HCT116 (cell line): ENCODE results near the gene KIF26A. TPM values are rescaled to one million over a fixed set of nuclear protein-coding genes. Genes with fewer than 3 reads are reported as not detected.

ENCODE experiments used
- ATAC-seq: fragments of 200-7000 bp; cut with Tn5 transposase; 2 replicates; pipeline ENCODE4 v1.9.1; 2020; ENCODE audit warnings: mild to moderate bottlenecking, moderate library complexity
- BruUV-seq: library from RNA; stranded (reverse); fragments of 400-500 nt; replicated peaks from 2 replicates; lab custom pipeline; 2021; lab: Mats Ljungman, UMichigan
- CTCF ChIA-PET: fragments of 300-600 bp; sonication (Branson Sonifier 250); formaldehyde crosslinking; loops from one replicate; lab custom pipeline; 2021; ENCODE audit warnings: antibody characterized with exemption; lab: Charles Lee
- POLR2A ChIA-PET: fragments of 300-600, 350-600 bp; sonication (Branson Sonifier 250); formaldehyde crosslinking; loops from one replicate; lab custom pipeline; 2021; ENCODE audit warnings: antibody characterized with exemption; lab: Charles Lee
- RAD21 ChIA-PET, 2 experiments: fragments of 300-600 bp; sonication (Branson Sonifier 250); formaldehyde crosslinking; loops; one replicate each; lab custom pipeline; 2023; ENCODE audit warnings: low total read pairs in 2 of 2; ENCODE audit not compliant: uncharacterized antibody in 2 of 2, unreplicated experiment in 2 of 2, low non-redundant PET in 1 of 2; lab: Charles Lee
- DNase-seq: peaks from one replicate; pipeline ENCODE4 v3.0.0-alpha.2; 2010; ENCODE audit warnings: low read depth, low spot score
- H2AFZ ChIP-seq: fragments of 200-600 bp; shearing (Covaris generic), sonication (generic); 2 replicates; pipeline ENCODE4 v1.6.1; 2017; ENCODE audit warnings: low read depth, mixed run types, mixed read lengths, antibody characterized with exemption, low read length; ENCODE audit not compliant: poor library complexity, severe bottlenecking
- H3K27ac ChIP-seq: 2 replicates; pipeline ENCODE4 v1.5.1; 2012; ENCODE audit warnings: low read depth, low read length
- H3K27me3 ChIP-seq: fragments of 200-600 bp; sonication (generic); 2 replicates; pipeline ENCODE4 v1.6.1; 2016; ENCODE audit warnings: mixed run types, low read length, mixed read lengths; ENCODE audit not compliant: insufficient read depth
- H3K36me3 ChIP-seq, 2 experiments: fragments of 200-500 bp in 1 of 2; fragments of 200-600 bp in 1 of 2; sonication (Bioruptor generic) in 1 of 2; sonication (generic) in 1 of 2; 2 replicates each; pipeline versions ENCODE4 v1.5.1 to v1.6.1; 2014 to 2016; ENCODE audit warnings: low read length in 2 of 2, inconsistent platforms in 1 of 2, mixed read lengths in 1 of 2, mixed run types in 1 of 2; ENCODE audit not compliant: insufficient read depth in 2 of 2, control insufficient read depth in 1 of 2
- H3K4me1 ChIP-seq, 2 experiments: fragments of 200-600 bp in 1 of 2; sonication (generic) in 1 of 2; 2 replicates each; pipeline versions ENCODE4 v1.5.1 to v1.6.1; 2012 to 2017; ENCODE audit warnings: low read length in 2 of 2, inconsistent platforms in 1 of 2, mild to moderate bottlenecking in 1 of 2, mixed read lengths in 1 of 2, mixed run types in 1 of 2, moderate library complexity in 1 of 2; ENCODE audit not compliant: insufficient read depth in 2 of 2, control insufficient read depth in 1 of 2
- H3K4me2 ChIP-seq: fragments of 200-600 bp; sonication (generic); 2 replicates; pipeline ENCODE4 v1.6.1; 2017; ENCODE audit warnings: mixed run types, low read length, mixed read lengths
- H3K4me3 ChIP-seq, 2 experiments: fragments of 200-600 bp in 1 of 2; sonication (generic) in 1 of 2; replicated peaks in 1 of 2; 2 replicates each; pipeline ENCODE4 v1.5.1; 2011 to 2016; ENCODE audit warnings: low read length in 2 of 2, control low read depth in 1 of 2, low read depth in 1 of 2, mild to moderate bottlenecking in 1 of 2, mixed read lengths in 1 of 2, mixed run types in 1 of 2
- H3K79me2 ChIP-seq: fragments of 200-600 bp; sonication (generic); 2 replicates; pipeline ENCODE4 v1.6.1; 2017; ENCODE audit warnings: mild to moderate bottlenecking, mixed run types, low read length, moderate library complexity, mixed read lengths; ENCODE audit not compliant: insufficient read depth
- H3K9ac ChIP-seq: fragments of 200-600 bp; sonication (generic); 2 replicates; pipeline ENCODE4 v1.6.1; 2016; ENCODE audit warnings: low read length, mixed read lengths
- H3K9me2 ChIP-seq: fragments of 200-600 bp; sonication (generic), shearing (Covaris generic); 2 replicates; pipeline ENCODE4 v1.6.1; 2017; ENCODE audit warnings: mixed run types, mild to moderate bottlenecking, moderate library complexity; ENCODE audit not compliant: insufficient read depth
- H3K9me3 ChIP-seq, 2 experiments: fragments of 200-500 bp in 1 of 2; fragments of 200-600 bp in 1 of 2; sonication (Bioruptor generic) in 1 of 2; sonication (generic) in 1 of 2; 2 replicates each; pipeline ENCODE4 v1.6.1; 2014 to 2017; ENCODE audit warnings: low read length in 2 of 2, mixed read lengths in 2 of 2, inconsistent platforms in 1 of 2, low read depth in 1 of 2, mild to moderate bottlenecking in 1 of 2, mixed run types in 1 of 2, moderate library complexity in 1 of 2; ENCODE audit not compliant: control insufficient read depth in 1 of 2, insufficient read depth in 1 of 2
- H4K20me1 ChIP-seq: fragments of 200-600 bp; sonication (generic), shearing (Covaris generic); 2 replicates; pipeline ENCODE4 v1.6.1; 2017; ENCODE audit warnings: mixed run types, mild to moderate bottlenecking, moderate library complexity; ENCODE audit not compliant: insufficient read depth
- ATF3 ChIP-seq: IDR thresholded peaks from 2 replicates; pipeline ENCODE4 v1.6.1; 2012
- CEBPB ChIP-seq: IDR thresholded peaks from 2 replicates; pipeline ENCODE4 v1.6.1; 2012; ENCODE audit warnings: low read depth
- EGR1 ChIP-seq: IDR thresholded peaks from 2 replicates; pipeline ENCODE4 v1.6.1; 2012; ENCODE audit warnings: low read depth
- ELF1 ChIP-seq: IDR thresholded peaks from 2 replicates; pipeline ENCODE4 v1.6.1; 2012; ENCODE audit warnings: low read depth, borderline replicate concordance
- POLR2A ChIP-seq: IDR thresholded peaks from 2 replicates; pipeline ENCODE4 v1.7.0; 2011; ENCODE audit warnings: borderline replicate concordance; ENCODE audit not compliant: insufficient read depth, insufficient read length; ENCODE audit errors: extremely low read depth
- POLR2AphosphoS5 ChIP-seq: IDR thresholded peaks from 2 replicates; pipeline ENCODE4 v1.6.1; 2011; ENCODE audit warnings: mild to moderate bottlenecking, low read depth, low read length, moderate library complexity
- RAD21 ChIP-seq: IDR thresholded peaks from 2 replicates; pipeline ENCODE4 v1.6.1; 2012; ENCODE audit warnings: low read depth, mild to moderate bottlenecking
- SIN3A ChIP-seq: IDR thresholded peaks from 2 replicates; pipeline ENCODE4 v1.6.1; 2012; ENCODE audit warnings: low read depth
- SP1 ChIP-seq: IDR thresholded peaks from 2 replicates; pipeline ENCODE4 v1.6.1; 2012; ENCODE audit warnings: low read depth
- SRF ChIP-seq: IDR thresholded peaks from 2 replicates; pipeline ENCODE4 v1.6.1; 2012; ENCODE audit warnings: low read depth
- TCF7L2 ChIP-seq: IDR thresholded peaks from 2 replicates; pipeline ENCODE4 v1.7.0; 2011; ENCODE audit warnings: borderline replicate concordance, inconsistent platforms; ENCODE audit not compliant: insufficient read depth, insufficient read length; ENCODE audit errors: extremely low read depth
- ZNF274 ChIP-seq: fragments of 200-500 bp; sonication (Bioruptor generic); IDR thresholded peaks from 2 replicates; pipeline ENCODE4 v1.6.1; 2014; ENCODE audit warnings: mild to moderate bottlenecking, low read depth, low read length, inconsistent platforms
- intact Hi-C: fragments of 100-400 bp; cut with micrococcal nuclease; formaldehyde crosslinking; loops from 2 replicates; pipeline ENCODE4 v1.10.0; 2022
- total RNA-seq: library from RNA; stranded (reverse); gene quantifications from one replicate; pipeline ENCODE4 v1.2.1, GENCODE V29; 2021; ENCODE audit not compliant: unreplicated experiment

The KIF26A gene
- total RNA-seq, 1 experiment from 2014 or later: 10.2 TPM

- Histone ChIP-seq H3K9me2 (no peaks in the 10 kb centered on the region), H3K27me3 (no peaks in the 10 kb centered on the region), H4K20me1 (no peaks in the 10 kb centered on the region), H3K4me1 (no peaks in the 10 kb centered on the region), H3K9me3 (no peaks in the 10 kb centered on the region), H3K27ac (no peak overlapping the region), H2AFZ (no peak overlapping the region), H3K4me3 (no peak overlapping the region), H3K4me2 (no peak overlapping the region), H3K79me2 (no peaks in the 10 kb centered on the region), H3K9ac (no peak overlapping the region), H3K36me3 (no peaks in the 10 kb centered on the region)
- RAD21 ChIA-PET: interaction anchor here in 1 of 2 experiments (0.5 kb wide), 1 partner anchor 476 kb away, joined by 3 read pairs; no protein-coding TSS in a partner anchor
- CTCF ChIA-PET: no interaction called here
- no TSS peak for BruUV-seq
- intact Hi-C loops: no loop called here
- DNase-seq (no peak), ATAC-seq (no peak)
- no peak for TF ChIP-seq SIN3A
- TF ChIP-seq POLR2AphosphoS5: no peak
- TF ChIP-seq ATF3: no peak
- TF ChIP-seq TCF7L2: no peak
- TF ChIP-seq CEBPB: no peak
- TF ChIP-seq EGR1: no peak
- TF ChIP-seq ELF1: no peak
- no peak for TF ChIP-seq SP1
- no peak for TF ChIP-seq RAD21
- POLR2A ChIA-PET: no interaction called here
Measured at GRCh38 chr14:104162495-104162894, 24.1 kb downstream of the KIF26A start.

GRCh38 chr14:104163541-104163940 lies 25.2 kb downstream of the KIF26A start:
- Histone ChIP-seq H3K36me3 (no peaks in the 10 kb centered on the region), H3K9me3 (no peaks in the 10 kb centered on the region), H3K4me3 (no peak overlapping the region), H3K4me2 (no peak overlapping the region), H3K4me1 (no peaks in the 10 kb centered on the region), H4K20me1 (no peaks in the 10 kb centered on the region), H3K79me2 (no peaks in the 10 kb centered on the region), H3K27ac (no peak overlapping the region), H3K27me3 (no peaks in the 10 kb centered on the region), H2AFZ (no peak overlapping the region)
- DNase-seq: no peak
- no peak for ATAC-seq
- ChIA-PET POLR2A (no interaction called here), CTCF (no interaction called here)
- no TSS peak for BruUV-seq
- intact Hi-C loops: no loop called here
- TF ChIP-seq ELF1 (no peak), CEBPB (no peak), POLR2A (no peak), SRF (no peak), ZNF274 (no peak)
- TF ChIP-seq, all 23 proteins: peak for 0
- no peak overlapping the region for H3K9ac ChIP-seq
- RAD21 ChIA-PET: no interaction called here
- H3K9me2 ChIP-seq: no peaks in the 10 kb centered on the region
